Activated CD4-positive, alpha-beta T cell treated with anti-CD3 and anti-CD28 coated beads, Interleukin-2, amount 10 ng/mL, durations not matched to agents 24 days and 14 days (primary cell): ENCODE measurements around the gene WDR27. TPM values are rescaled to one million over a fixed set of nuclear protein-coding genes. Genes with fewer than 3 reads are reported as not detected.
"Not testable (repeated sequence)": the region's sequence is repeated elsewhere in the genome, so short reads cannot be mapped to it uniquely, and the experiment has no call there.

Experiments
- DNase-seq: peaks from one replicate; pipeline ENCODE4 v3.0.0; 2022
- H3K27ac Mint-ChIP-seq: one replicate; pipeline ENCODE4 v1.8.0; 2022; ENCODE audit warnings: mild to moderate bottlenecking, mixed read lengths
- H3K27me3 Mint-ChIP-seq: one replicate; pipeline ENCODE4 v1.8.0; 2022; ENCODE audit warnings: mixed read lengths
- H3K36me3 Mint-ChIP-seq: one replicate; pipeline ENCODE4 v1.8.0; 2022; ENCODE audit warnings: low read depth, mild to moderate bottlenecking, mixed read lengths
- H3K4me1 Mint-ChIP-seq: one replicate; pipeline ENCODE4 v1.8.0; 2021; ENCODE audit warnings: mixed read lengths
- H3K4me3 Mint-ChIP-seq: one replicate; pipeline ENCODE4 v1.8.0; 2022; ENCODE audit warnings: mild to moderate bottlenecking, moderate library complexity, mixed read lengths
- H3K9me3 Mint-ChIP-seq: one replicate; pipeline ENCODE4 v1.8.0; 2021; ENCODE audit warnings: mixed read lengths
- intact Hi-C: fragments of 100-400 bp; cut with micrococcal nuclease; formaldehyde crosslinking; loops from one replicate; pipeline ENCODE4 v1.15.1; 2023
- total RNA-seq: library from RNA; stranded (reverse); gene quantifications from 2 replicates; pipeline ENCODE4 v1.2.3, GENCODE V29; 2022

Gene WDR27
- total RNA-seq, 1 donor from 2014 or later: 33.3 TPM

GRCh38 chr6:169618526-169619490, 83.0 kb downstream of the WDR27 start:
- Mint-ChIP-seq H3K27ac (no peak overlapping the region), H3K4me3 (no peak overlapping the region), H3K9me3 (peaks cover 4% of the 10 kb centered on the region), H3K36me3 (no peaks in the 10 kb centered on the region), H3K27me3 (no peaks in the 10 kb centered on the region), H3K4me1 (no peaks in the 10 kb centered on the region)
- DNase-seq: no peak
- intact Hi-C loops: no loop called here

DNA sequence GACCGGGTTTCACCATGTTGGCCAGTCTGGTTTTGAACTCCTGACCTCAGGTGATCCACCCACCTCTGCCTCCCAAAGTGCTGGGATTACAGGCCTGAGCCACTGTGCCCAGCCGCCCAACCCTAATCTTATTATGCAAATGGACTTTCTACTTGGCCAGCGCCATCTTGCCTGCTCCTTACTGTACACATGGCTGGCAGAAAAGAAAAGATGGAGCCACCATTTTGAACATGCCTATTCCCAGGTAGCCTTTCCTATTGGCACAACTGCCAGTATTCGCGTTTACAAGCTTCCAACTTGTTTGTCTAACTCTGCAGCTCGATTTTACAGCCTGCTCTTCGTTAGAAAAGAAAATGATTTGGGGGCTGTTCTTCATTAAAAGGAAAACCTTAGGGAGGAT, 84.3 kb downstream of the WDR27 start:
- Mint-ChIP-seq H3K9me3 (peaks cover 4% of the 10 kb centered on the region), H3K27me3 (no peaks in the 10 kb centered on the region), H3K4me1 (no peaks in the 10 kb centered on the region), H3K4me3 (no peak overlapping the region), H3K27ac (no peak overlapping the region), H3K36me3 (no peaks in the 10 kb centered on the region)
- intact Hi-C loops: no loop called here
- DNase-seq: no peak

DNA sequence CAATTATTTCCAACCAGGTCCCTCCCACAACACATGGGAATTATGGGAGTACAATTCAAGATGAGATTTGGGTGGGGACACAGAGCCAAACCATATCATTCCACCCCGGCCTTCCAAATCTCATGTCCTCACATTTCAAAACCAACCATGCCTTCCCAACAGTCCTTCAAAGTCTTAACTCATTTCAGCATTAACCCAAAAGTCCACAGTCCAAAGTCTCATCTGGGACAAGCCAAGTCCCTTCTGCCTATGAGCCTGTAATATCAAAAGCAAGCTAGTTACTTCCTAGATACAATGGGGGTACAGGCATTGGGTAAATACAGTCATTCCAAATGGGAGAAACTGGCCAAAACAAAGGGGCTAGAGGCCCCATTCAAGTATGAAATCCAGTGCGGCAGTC, 93.2 kb downstream of the WDR27 start:
- H3K4me1 Mint-ChIP-seq, H3K9me3 Mint-ChIP-seq, H3K36me3 Mint-ChIP-seq: not testable (repeated sequence)

GRCh38 chr6:169604076-169604475, 97.8 kb downstream of the WDR27 start:
- no peak for DNase-seq
- H3K9me3 Mint-ChIP-seq: no peaks in the 10 kb centered on the region
- H3K4me3 Mint-ChIP-seq: no peak overlapping the region
- no peaks in the 10 kb centered on the region for H3K36me3 Mint-ChIP-seq
- intact Hi-C loops: no loop called here
- no peaks in the 10 kb centered on the region for H3K27me3 Mint-ChIP-seq
- no peak overlapping the region for H3K27ac Mint-ChIP-seq
- no peaks in the 10 kb centered on the region for H3K4me1 Mint-ChIP-seq

More for the DNA sequence above, 93.2 kb downstream of the WDR27 start:
- H3K4me3 Mint-ChIP-seq, H3K27me3 Mint-ChIP-seq, intact Hi-C loops, H3K27ac Mint-ChIP-seq, DNase-seq: not testable (repeated sequence)

DNA sequence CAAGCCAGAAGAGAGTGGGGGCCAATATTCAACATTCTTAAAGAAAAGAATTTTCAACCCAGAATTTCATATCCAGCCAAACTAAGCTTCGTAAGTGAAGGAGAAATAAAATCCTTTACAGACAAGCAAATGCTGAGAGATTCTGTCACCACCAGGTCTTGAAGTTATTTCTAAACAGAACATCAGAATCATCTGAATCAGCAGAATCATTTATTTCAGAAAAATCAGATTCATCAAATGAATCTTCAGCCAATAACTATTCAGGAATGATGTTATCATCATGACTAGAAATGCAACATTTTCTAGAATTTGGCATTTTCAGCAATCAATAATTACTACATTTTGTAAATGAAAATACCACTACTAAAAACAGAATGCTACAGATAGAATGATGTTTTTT, 100.7 kb downstream of the WDR27 start:
- DNase-seq, H3K27me3 Mint-ChIP-seq, H3K36me3 Mint-ChIP-seq, H3K4me1 Mint-ChIP-seq, H3K9me3 Mint-ChIP-seq, intact Hi-C loops, H3K27ac Mint-ChIP-seq, H3K4me3 Mint-ChIP-seq: not testable (repeated sequence)

DNA sequence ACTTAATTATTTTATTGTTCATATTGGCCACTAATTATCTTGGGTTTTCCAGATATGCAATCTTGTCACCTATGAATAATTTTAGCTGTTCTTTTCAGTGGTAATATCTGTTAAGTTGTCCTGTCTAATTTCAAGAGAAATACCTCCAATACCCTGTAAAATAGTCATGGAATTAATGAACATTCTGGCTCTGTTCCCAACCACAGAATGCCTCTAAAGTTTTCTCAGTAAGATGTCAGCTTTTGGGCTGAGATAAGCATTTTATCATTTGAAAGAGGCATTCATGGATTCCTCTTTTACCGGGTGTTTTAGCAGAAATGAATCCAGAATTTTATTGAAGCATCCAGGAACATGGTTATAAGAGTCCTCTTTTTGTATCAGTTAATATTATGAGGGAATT, 109.3 kb downstream of the WDR27 start:
- H3K27me3 Mint-ChIP-seq: no peaks in the 10 kb centered on the region
- H3K9me3 Mint-ChIP-seq: peaks cover 4% of the 10 kb centered on the region
- intact Hi-C loops: no loop called here
- no peaks in the 10 kb centered on the region for H3K36me3 Mint-ChIP-seq
- H3K4me1 Mint-ChIP-seq: peaks cover 13% of the 10 kb centered on the region
- no peak overlapping the region for H3K27ac Mint-ChIP-seq
- no peak overlapping the region for H3K4me3 Mint-ChIP-seq
- DNase-seq: no peak

DNA sequence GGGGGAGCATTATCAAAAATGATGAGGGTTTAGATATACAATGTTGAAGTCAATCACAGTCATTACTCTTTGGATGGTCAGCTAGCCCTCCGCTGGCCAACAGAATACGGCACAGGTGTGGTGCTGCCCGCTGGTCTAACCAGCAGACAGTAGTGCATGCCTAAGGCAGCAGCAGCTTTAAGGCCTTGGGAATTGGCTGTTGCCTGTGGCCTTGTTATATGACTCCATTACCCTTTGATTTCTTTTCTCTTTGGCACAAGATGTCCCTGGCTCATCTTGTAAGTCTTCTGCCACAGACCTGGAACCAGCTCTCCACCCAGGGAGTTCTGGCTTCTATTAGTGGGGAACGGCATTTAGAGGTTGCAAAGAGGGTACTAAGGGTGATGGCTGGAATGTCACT, 110.2 kb downstream of the WDR27 start:
- Mint-ChIP-seq H3K36me3 (no peaks in the 10 kb centered on the region), H3K27me3 (no peaks in the 10 kb centered on the region), H3K27ac (no peak overlapping the region), H3K4me1 (peaks cover 13% of the 10 kb centered on the region), H3K9me3 (no peaks in the 10 kb centered on the region), H3K4me3 (no peak overlapping the region)
- DNase-seq: no peak
- intact Hi-C loops: no loop called here

DNA sequence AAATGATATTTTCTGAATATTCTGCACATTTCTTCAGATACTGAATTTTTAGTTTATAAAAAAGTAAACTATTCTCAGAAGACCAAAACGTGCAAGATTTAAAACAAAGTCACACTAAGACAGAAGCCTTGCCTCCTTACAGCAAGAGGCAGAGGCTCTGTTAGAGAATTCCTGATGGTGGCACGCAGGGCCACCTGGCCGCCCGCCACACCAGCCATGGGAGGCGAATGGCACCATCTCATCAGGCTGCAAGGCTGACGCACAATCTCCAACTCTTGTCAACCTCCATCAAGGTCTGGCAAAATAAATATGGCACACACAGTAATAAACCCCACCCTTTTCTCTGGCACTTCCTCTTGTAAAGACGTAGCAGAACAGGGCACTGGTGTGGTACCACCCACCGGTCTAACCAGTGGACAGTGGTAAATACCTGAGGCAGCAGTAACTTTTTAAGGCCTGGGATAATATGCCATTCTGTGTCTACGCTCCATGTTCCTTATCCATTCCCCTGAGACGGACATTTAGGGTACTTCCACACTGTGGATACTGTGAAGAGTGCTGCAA, 111.4 kb downstream of the WDR27 start:
- H3K4me3 Mint-ChIP-seq: no peak overlapping the region
- peaks cover 4% of the 10 kb centered on the region for H3K36me3 Mint-ChIP-seq
- DNase-seq: peak; percentile 36
- intact Hi-C loops: no loop called here
- peaks cover 13% of the 10 kb centered on the region for H3K4me1 Mint-ChIP-seq
- no peaks in the 10 kb centered on the region for H3K9me3 Mint-ChIP-seq
- H3K27ac Mint-ChIP-seq: no peak overlapping the region
- H3K27me3 Mint-ChIP-seq: no peaks in the 10 kb centered on the region

DNA sequence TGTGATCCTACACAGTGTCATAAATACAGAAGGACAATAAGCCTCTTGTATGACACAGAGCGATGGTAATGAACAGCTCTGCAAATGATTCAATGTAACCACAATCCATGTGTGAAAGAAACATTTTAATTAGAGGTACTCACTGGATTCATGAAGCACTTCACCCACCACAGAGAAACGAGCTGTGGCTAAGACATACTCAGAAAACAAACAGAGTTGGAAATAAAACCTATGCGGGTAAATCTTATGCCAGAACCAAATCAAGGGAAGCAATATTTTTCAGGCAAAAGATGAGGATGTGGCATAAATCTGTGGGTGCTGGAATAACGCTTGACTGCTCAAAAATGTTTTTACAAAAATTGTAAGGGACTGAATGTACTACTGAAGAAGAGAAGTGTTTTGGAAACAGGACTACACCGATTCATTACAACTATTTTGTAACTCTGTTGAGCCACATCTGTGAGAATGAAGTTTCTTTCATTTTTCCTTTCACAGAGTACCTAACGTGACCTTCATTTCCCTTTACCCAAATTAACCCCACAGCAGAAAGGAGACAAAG, 112.1 kb downstream of the WDR27 start:
- intact Hi-C loops: loop anchor here (1.0 kb wide), 1 partner anchor 59 kb away; no protein-coding TSS in a partner anchor
- no peak overlapping the region for H3K4me3 Mint-ChIP-seq
- H3K9me3 Mint-ChIP-seq: no peaks in the 10 kb centered on the region
- H3K27ac Mint-ChIP-seq: peak overlapping the region; percentile 56
- DNase-seq: peak; percentile 49
- peaks cover 13% of the 10 kb centered on the region for H3K4me1 Mint-ChIP-seq
- H3K36me3 Mint-ChIP-seq: peaks cover 4% of the 10 kb centered on the region
- no peaks in the 10 kb centered on the region for H3K27me3 Mint-ChIP-seq

GRCh38 chr6:169589293-169589692, 112.5 kb downstream of the WDR27 start:
- H3K36me3 Mint-ChIP-seq: peaks cover 4% of the 10 kb centered on the region
- H3K9me3 Mint-ChIP-seq: no peaks in the 10 kb centered on the region
- H3K27me3 Mint-ChIP-seq: no peaks in the 10 kb centered on the region
- H3K4me3 Mint-ChIP-seq: no peak overlapping the region
- peaks cover 16% of the 10 kb centered on the region for H3K4me1 Mint-ChIP-seq
- H3K27ac Mint-ChIP-seq: peak overlapping the region; percentile 35
- intact Hi-C loops: loop anchor here (1.0 kb wide), 1 partner anchor 59 kb away; no protein-coding TSS in a partner anchor
- DNase-seq: peak; percentile 71

DNA sequence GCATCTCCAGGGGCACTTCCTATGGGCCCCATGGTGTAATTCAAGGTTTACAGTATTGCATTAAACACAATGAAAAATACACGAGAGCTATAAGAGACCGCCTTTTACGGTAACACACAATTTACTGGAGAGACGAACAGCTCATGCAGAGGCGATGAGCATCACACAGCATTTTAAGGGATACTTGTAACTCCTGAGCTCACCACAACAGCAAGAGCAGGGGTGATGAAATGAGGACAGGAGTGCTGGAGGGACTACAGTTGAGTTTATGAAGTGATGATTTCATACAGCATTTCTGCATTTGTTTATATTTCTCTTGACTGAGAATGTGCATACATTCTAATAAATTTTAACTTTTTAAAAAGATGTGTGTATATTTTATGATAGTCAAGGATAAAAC, 113.9 kb downstream of the WDR27 start:
- Mint-ChIP-seq H3K36me3 (peaks cover 4% of the 10 kb centered on the region), H3K4me3 (no peak overlapping the region), H3K27ac (no peak overlapping the region), H3K4me1 (peaks cover 22% of the 10 kb centered on the region), H3K9me3 (no peaks in the 10 kb centered on the region), H3K27me3 (no peaks in the 10 kb centered on the region)
- intact Hi-C loops: no loop called here
- DNase-seq: no peak

DNA sequence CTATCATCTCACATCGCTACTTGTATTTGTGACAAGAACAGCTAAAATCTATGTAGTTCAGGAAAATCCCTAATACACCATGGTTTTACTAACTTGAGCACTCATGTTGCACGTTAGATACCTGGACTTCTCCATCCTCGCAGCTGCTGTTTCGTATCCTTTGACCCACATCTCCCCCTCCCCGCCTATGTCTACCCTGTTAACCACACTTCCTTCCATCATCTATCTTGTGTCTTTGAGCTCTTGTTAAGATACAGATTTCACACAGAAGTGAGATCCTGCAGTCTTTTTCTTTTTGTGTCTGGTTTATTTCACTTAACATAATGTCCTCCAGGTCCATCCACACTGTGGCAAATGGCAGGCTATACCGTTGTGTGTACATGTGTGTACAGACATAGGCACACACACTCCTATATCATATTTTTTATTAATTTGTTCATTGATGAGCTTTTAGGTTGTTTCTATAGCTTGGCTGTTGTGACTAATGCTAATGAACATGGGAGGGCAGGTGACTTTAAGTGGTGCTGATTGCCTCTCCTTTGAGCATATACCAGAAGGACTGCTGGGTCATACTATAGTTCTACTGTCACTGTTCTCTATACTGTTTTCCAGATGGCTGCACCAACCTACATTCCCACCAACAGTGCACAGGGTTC, 117.8 kb downstream of the WDR27 start:
- Mint-ChIP-seq H3K4me3 (peak overlapping the region; percentile 3), H3K27me3 (no peaks in the 10 kb centered on the region), H3K27ac (no peak overlapping the region), H3K9me3 (no peaks in the 10 kb centered on the region), H3K36me3 (peaks cover 4% of the 10 kb centered on the region), H3K4me1 (peaks cover 11% of the 10 kb centered on the region)
- intact Hi-C loops: no loop called here
- peak; percentile 54 for DNase-seq

DNA sequence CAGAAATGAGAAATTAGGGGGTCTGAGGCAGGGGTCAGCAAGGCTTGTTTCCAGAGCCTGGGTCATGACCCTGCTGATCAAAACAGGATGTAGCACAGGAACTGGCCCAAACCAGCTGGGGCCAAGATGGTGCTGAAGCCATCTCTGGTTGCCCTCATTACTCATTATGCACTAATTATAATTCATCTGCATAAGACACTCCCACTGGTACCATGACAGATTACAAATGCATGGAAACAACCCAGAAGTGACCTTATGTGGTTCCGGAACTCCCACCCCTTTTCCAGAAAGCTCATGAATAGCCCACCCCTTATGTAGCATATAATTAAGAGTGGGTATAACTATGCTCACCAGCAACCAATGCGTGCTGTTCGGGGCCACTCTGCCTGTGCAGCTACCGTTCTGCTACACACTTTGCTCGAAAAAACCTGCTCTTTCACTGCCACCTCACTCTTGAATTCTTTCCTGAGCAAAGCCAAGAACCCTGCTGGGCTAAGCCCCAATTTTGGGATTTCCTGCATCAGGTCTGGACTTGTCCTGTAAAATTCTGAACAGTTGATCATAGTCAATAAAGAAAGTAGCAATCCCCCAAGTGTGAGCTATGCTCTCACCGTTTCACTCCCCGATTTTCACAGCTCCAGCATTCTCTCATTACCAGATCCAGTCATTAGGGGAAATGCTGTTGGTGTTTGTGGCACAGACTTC, 122.3 kb downstream of the WDR27 start:
- no peak overlapping the region for H3K4me3 Mint-ChIP-seq
- H3K4me1 Mint-ChIP-seq: peaks cover 9% of the 10 kb centered on the region
- H3K9me3 Mint-ChIP-seq: no peaks in the 10 kb centered on the region
- no peak overlapping the region for H3K27ac Mint-ChIP-seq
- H3K36me3 Mint-ChIP-seq: no peaks in the 10 kb centered on the region
- no peaks in the 10 kb centered on the region for H3K27me3 Mint-ChIP-seq
- intact Hi-C loops: no loop called here
- no peak for DNase-seq
